HG02884 (cell line): ENCODE data around the gene CNKSR2.

Experiments
- ATAC-seq: cut with Tn5 transposase; IDR thresholded peaks from one replicate; pipeline ENCODE4 v1.9.1; 2021; ENCODE audit warnings: mild to moderate bottlenecking, moderate library complexity; ENCODE audit not compliant: unreplicated experiment

Gene CNKSR2

GRCh38 chrX:21590012-21590776 is 216.0 kb downstream of the CNKSR2 start:
- no peak for ATAC-seq

- ATAC-seq, result no peak
These were observed 231.8 kb downstream of the CNKSR2 start for GRCh38 chrX:21606002-21606401.

- ATAC-seq, result no peak
These were observed 235.9 kb downstream of the CNKSR2 start for GRCh38 chrX:21610168-21610567.

- no peak for ATAC-seq
These were observed 237.9 kb downstream of the CNKSR2 start for GRCh38 chrX:21612154-21612553.

- ATAC-seq, result no peak
These were observed 242.2 kb downstream of the CNKSR2 start for GRCh38 chrX:21616386-21616785.

- ATAC-seq, result no peak
These were observed 246.0 kb downstream of the CNKSR2 start for GRCh38 chrX:21620234-21620633.

GRCh38 chrX:21623778-21624501 is 249.7 kb downstream of the CNKSR2 start:
- no peak for ATAC-seq

- no peak for ATAC-seq
These were observed 257.8 kb downstream of the CNKSR2 start for GRCh38 chrX:21632027-21632426.

GRCh38 chrX:21638311-21638710 is 264.1 kb downstream of the CNKSR2 start:
- ATAC-seq, result no peak

- ATAC-seq, result no peak
These were observed 265.6 kb downstream of the CNKSR2 start for GRCh38 chrX:21639775-21640174.

- no peak for ATAC-seq
These were observed 271.2 kb downstream of the CNKSR2 start for GRCh38 chrX:21645431-21645830.

- ATAC-seq, result no peak
These were observed 271.7 kb downstream of the CNKSR2 start for GRCh38 chrX:21645886-21646285.

- no peak for ATAC-seq
These were observed 281.8 kb downstream of the CNKSR2 start for GRCh38 chrX:21655901-21656586.

GRCh38 chrX:21656587-21657317 is 282.5 kb downstream of the CNKSR2 start:
- no peak for ATAC-seq

- no peak for ATAC-seq
These were observed 283.3 kb downstream of the CNKSR2 start for GRCh38 chrX:21657318-21658151.

- no peak for ATAC-seq
These were observed 284.0 kb downstream of the CNKSR2 start, which contains the start of gene KLHL34 for GRCh38 chrX:21658152-21658737. Gene KLHL34, minus strand, starts transcription at chrX:21658330. Its CDS starts 542 bp downstream, at chrX:21657788.

GRCh38 chrX:21658746-21659145 is 284.5 kb downstream of the CNKSR2 start:
- ATAC-seq, result no peak

GRCh38 chrX:21659320-21659719 is 285.1 kb downstream of the CNKSR2 start:
- ATAC-seq, result no peak

GRCh38 chrX:21660156-21660555 is 285.9 kb downstream of the CNKSR2 start:
- ATAC-seq, result no peak

- ATAC-seq, result no peak
These were observed 287.1 kb downstream of the CNKSR2 start for GRCh38 chrX:21661316-21661715.
